ENCODE measurements around the gene GPS2. TPM values are rescaled to one million over a fixed set of nuclear protein-coding genes. Genes with fewer than 3 reads are reported as not detected.
A peak's percentile ranks its signal among the peaks of the same experiment; 100 is the strongest.
"Not testable (repeated sequence)": the region's sequence is repeated elsewhere in the genome, so short reads cannot be mapped to it uniquely, and the experiment has no call there.

GPS2 gene
- total RNA-seq, 2 experiments from 2014 or later = 86.3 to 88.0 TPM

DNA sequence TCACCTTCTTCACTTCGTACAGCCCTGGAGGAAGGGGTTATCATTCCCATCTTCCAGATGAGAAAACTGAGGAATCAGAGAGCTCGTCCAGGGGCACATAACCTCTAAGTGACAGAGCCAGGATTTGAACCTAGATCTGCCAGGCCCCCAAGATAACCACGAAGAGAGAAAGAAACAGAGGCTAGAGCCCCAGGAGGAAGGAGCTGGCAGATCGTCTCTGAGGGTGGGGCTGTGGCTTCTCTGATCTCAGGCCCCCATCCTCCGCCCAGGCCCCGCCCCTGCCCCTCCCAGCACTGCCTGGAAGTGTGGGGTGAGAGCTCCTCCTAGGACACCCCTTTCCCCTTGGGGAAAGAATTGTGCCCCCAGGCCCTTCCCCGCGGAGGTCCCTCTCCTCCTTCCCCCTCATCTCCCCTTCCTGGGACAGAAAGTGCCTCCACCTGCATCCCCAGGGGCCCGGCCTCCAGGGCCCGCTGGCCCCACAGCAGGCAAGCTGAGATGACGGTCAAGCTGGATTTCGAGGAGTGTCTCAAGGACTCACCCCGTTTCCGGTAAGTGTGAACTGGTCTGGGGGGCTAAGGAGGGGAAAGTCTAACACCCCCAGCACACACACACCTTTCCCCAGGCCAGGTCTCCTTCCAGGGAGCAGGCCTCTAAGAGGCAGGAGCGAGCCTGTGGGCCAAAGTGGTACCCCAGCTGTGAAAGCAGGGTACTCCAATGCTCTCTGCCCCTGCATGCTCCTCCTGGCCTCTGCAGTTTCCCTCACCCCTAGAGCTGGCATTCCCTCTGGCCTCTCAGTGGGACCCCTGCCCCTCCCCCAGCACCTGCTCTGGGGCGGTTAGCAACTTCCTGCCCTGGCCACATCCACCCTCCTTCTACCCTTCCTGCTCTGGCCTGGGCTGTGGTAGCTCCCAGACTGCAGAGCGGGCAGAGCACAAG is 21.3 kb upstream of the GPS2 start, which contains the start of gene ACAP1:
ACAP1 (plus strand) TSS at position 290 of the 936 bp plus-strand sequence; CDS start at position 496, 206 bp downstream.
- ChIA-PET CTCF (interaction anchor here (0.6 to 4.0 kb wide), 22 partner anchors 9 to 351 kb away, joined by 3 to 41 read pairs (median 5); partner anchors contain the start of genes CTDNEP1, GPS2, KCTD11 and SLC2A4), POLR2A (interaction anchor here (0.6 to 4.9 kb wide), 23 partner anchors 8 to 350 kb away, joined by 3 to 54 read pairs (median 4); partner anchors contain the start of genes GPS2, POLR2A, TMEM102 and TNFSF12)
- DNase-seq (peak; percentile 95), ATAC-seq (peak; percentile 95)
- no peaks in the 10 kb centered on the region for H3K27me3 Mint-ChIP-seq (ENCODE audit: low read depth)
- peak within 1 kb of the TSS; percentile 98 for H3K27ac Mint-ChIP-seq
- peaks cover 59% of the 10 kb centered on the region for H3K4me1 Mint-ChIP-seq (ENCODE audit: low read depth)
- no peaks in the 10 kb centered on the region for H3K9me3 Mint-ChIP-seq (ENCODE audit: insufficient read depth)
- peaks cover 37% of the 10 kb centered on the region for H3K36me3 Mint-ChIP-seq (ENCODE audit: low read depth)
- peak within 1 kb of the TSS; percentile 85 for H3K4me3 Mint-ChIP-seq

DNA sequence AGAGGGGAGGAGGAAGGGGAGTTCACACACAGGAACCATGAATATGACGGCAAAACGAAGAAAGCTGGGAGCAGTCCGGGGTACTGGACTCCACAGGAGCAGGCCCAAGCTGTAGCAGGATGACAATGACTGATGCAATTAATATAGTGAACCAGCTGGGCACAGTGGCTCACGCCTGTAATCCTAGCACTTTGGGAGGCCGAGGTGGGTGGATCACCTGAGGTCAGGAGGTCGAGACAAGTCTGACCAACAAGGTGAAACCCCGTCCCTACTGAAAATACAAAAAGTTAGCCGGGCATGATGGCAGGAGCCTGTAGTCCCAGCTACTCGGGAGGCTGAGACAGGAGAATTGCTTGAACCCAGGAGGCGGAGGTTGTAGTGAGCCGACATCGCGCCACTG is 20.6 kb upstream of the GPS2 start:
- H3K27ac Mint-ChIP-seq = peak overlapping the region; percentile 98
- POLR2A ChIA-PET = interaction anchor here (0.6 to 4.9 kb wide), 17 partner anchors 9 to 351 kb away, joined by 3 to 54 read pairs (median 7); partner anchors contain the start of genes GPS2, TMEM102, TNFSF12 and TP53
- not testable (repeated sequence) for H3K27me3 Mint-ChIP-seq (ENCODE audit: low read depth); H3K9me3 Mint-ChIP-seq (ENCODE audit: insufficient read depth); ATAC-seq; DNase-seq
- CTCF ChIA-PET = interaction anchor here (0.7 to 4.0 kb wide), 14 partner anchors 10 to 352 kb away, joined by 3 to 41 read pairs (median 10); partner anchors contain the start of genes KCTD11, TMEM95 and TP53
- H3K4me3 Mint-ChIP-seq = peak overlapping the region; percentile 85
- H3K36me3 Mint-ChIP-seq (ENCODE audit: low read depth) = peaks cover 33% of the 10 kb centered on the region
- peaks cover 62% of the 10 kb centered on the region for H3K4me1 Mint-ChIP-seq (ENCODE audit: low read depth)

DNA sequence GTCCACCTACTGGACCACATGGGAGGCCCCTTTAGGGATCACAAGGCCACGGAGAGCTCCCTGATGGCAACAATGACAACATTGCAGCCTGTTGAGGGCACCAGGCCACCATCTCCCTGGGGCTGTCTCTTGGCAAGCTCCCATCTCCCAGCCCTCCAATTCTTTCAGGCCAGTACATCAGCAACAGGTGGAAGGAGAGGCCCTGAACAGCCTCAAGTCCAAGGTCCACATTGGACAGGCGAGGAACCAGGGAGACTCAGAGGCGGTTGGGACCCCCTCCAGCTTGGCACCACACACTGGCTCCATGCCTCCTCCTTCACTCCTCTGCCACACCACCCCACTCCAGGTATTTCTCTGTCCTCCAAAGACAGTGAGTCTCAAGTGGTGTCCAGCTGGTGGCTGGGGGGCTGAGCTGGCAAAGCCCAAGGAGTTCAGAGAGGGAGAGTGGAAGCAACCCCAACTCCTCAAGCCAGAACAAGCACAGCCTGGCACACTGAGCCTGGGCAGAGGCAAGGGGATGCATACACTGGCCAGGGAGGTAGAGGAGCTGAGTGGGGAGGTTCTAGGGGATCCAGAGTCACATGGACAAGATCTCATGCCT is 19.9 kb upstream of the GPS2 start:
- Mint-ChIP-seq H3K4me1 (ENCODE audit: low read depth) (peaks cover 62% of the 10 kb centered on the region), H3K27me3 (ENCODE audit: low read depth) (no peaks in the 10 kb centered on the region), H3K9me3 (ENCODE audit: insufficient read depth) (no peaks in the 10 kb centered on the region), H3K4me3 (peak overlapping the region; percentile 47), H3K36me3 (ENCODE audit: low read depth) (peaks cover 28% of the 10 kb centered on the region), H3K27ac (peak overlapping the region; percentile 98)
- ChIA-PET CTCF (interaction anchor here (0.7 to 4.0 kb wide), 10 partner anchors 8 to 353 kb away, joined by 3 to 41 read pairs (median 9); partner anchors contain the start of genes KCTD11 and TMEM95), POLR2A (interaction anchor here (0.6 to 4.9 kb wide), 6 partner anchors 14 to 693 kb away, joined by 3 to 54 read pairs (median 3); partner anchors contain the start of gene GPS2)
- DNase-seq = no peak
- no peak for ATAC-seq

DNA sequence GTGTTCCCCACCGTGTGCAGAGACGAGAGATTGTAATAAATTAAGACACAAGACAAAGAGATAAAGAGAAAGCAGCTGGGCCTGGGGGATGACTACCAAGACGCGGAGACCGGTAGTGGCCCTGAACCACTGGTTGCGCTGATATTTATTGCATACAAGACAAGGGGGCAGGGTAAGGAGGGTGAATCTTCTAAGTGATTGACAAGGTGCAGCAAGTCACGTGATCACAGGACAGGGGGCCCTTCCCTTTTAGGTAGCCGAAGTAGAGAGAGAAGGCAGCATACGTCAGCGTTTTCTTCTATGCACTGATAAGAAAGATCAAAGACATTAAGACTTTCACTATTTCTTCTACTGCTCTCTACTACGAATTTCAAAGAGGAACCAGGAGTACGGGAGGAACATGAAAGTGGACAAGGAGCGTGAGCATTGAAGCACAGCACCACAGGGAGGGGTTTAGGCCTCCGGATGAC is 17.5 kb upstream of the GPS2 start:
- peak overlapping the region; percentile 83 for H3K27ac Mint-ChIP-seq
- H3K4me1 Mint-ChIP-seq (ENCODE audit: low read depth) = peaks cover 64% of the 10 kb centered on the region
- peaks cover 11% of the 10 kb centered on the region for H3K36me3 Mint-ChIP-seq (ENCODE audit: low read depth)
- ATAC-seq; CTCF ChIA-PET; POLR2A ChIA-PET; H3K27me3 Mint-ChIP-seq (ENCODE audit: low read depth); H3K9me3 Mint-ChIP-seq (ENCODE audit: insufficient read depth): not testable (repeated sequence)
- peak; percentile 69 for DNase-seq
- H3K4me3 Mint-ChIP-seq = peak overlapping the region; percentile 38

DNA sequence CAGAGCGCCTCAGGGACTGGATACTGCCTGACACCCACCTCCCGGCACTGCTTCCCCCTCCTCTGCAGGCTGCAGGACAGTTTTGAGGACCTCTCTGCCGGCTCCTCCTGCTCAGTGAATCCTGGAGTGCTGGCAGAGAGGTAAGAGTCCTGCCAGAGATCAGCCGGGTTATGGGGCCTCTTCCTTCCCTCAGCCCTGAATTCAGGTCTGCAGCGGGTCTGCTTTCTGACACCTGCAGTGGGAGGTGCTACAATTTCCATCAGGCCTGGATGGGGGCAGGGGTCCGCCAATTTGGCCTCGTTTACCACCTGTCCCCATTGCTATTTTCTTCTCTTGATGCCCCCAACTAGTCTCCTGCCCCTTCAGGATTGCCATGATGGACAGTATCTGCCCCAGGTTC is 17.0 kb upstream of the GPS2 start:
- CTCF ChIA-PET = no interaction called here
- H3K36me3 Mint-ChIP-seq (ENCODE audit: low read depth) = peaks cover 6% of the 10 kb centered on the region
- POLR2A ChIA-PET = no interaction called here
- H3K9me3 Mint-ChIP-seq (ENCODE audit: insufficient read depth) = no peaks in the 10 kb centered on the region
- DNase-seq (no peak), ATAC-seq (no peak)
- peaks cover 67% of the 10 kb centered on the region for H3K4me1 Mint-ChIP-seq (ENCODE audit: low read depth)
- peak overlapping the region; percentile 83 for H3K27ac Mint-ChIP-seq
- no peaks in the 10 kb centered on the region for H3K27me3 Mint-ChIP-seq (ENCODE audit: low read depth)
- H3K4me3 Mint-ChIP-seq = peak overlapping the region; percentile 38

DNA sequence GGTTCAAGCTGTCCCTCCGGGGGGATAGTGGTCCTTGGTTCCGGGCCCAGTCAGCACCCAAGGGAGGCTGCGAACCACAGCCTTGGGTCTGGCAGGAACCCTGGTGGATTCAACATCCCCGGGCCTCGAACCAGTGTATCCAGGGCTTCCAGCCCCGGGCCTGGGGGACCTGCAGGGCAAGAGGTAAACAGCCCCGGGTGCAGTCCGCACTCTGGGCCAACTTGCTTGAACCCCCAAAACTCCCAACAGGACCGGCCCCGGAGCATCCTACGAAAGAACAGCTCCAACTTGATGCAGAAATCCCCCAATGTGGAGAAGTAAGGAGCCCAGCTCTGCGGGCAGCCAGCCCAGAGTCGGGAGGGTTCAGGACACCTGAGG is 15.5 kb upstream of the GPS2 start:
- Mint-ChIP-seq H3K4me3 (peak overlapping the region; percentile 87), H3K4me1 (ENCODE audit: low read depth) (peaks cover 60% of the 10 kb centered on the region), H3K27me3 (ENCODE audit: low read depth) (no peaks in the 10 kb centered on the region), H3K36me3 (ENCODE audit: low read depth) (peaks cover 3% of the 10 kb centered on the region), H3K9me3 (ENCODE audit: insufficient read depth) (no peaks in the 10 kb centered on the region), H3K27ac (peak overlapping the region; percentile 63)
- ATAC-seq (no peak), DNase-seq (no peak)
- ChIA-PET CTCF (interaction anchor here (1.9 to 2.8 kb wide), 6 partner anchors 18 to 285 kb away, joined by 4 to 19 read pairs (median 11); partner anchors contain the start of genes TMEM102 and TMEM95), POLR2A (interaction anchor here (0.8 to 2.0 kb wide), 3 partner anchors 11 to 22 kb away, joined by 3 to 12 read pairs (median 4); no protein-coding TSS in a partner anchor)

DNA sequence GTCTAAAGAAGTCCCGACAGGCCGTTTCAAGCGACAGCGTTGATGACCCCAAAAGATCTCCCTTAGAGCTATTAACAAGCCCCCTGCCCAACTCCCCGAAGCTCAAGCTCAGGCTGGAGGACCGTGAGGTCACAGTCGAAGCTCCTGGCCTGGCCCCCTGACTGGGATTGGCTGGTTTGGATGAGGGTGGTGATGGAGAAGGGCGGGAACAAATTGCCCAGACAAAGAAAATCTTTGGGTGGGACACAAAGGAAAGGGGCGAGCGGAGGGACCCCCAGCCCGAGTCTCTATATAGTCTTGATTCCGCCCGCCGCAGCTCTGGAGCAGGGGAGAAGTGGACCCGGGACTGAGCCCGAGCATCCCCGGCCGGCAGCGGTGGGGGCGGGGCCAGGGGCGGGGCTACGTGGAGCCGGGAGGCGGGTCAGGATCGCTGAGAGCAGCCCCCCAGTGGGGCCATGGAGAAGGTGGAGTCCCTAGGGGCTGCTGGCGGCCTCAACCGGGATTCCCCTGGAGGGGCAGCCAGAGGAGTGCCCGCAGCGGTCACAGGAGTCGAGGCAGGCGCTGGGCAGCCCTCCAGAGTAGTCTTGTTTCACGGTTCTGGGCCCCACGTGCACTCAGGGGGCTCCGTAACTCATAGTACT is 15.0 kb upstream of the GPS2 start:
- ChIA-PET CTCF (interaction anchor here (0.6 to 2.8 kb wide), 21 partner anchors 9 to 284 kb away, joined by 3 to 19 read pairs (median 5); partner anchors contain the start of genes PLSCR3, TMEM102 and TMEM95), POLR2A (interaction anchor here (0.6 to 2.0 kb wide), 13 partner anchors 10 to 253 kb away, joined by 3 to 24 read pairs (median 4); partner anchors contain the start of genes GPS2, MPDU1 and POLR2A)
- H3K4me3 Mint-ChIP-seq = peak overlapping the region; percentile 87
- no peaks in the 10 kb centered on the region for H3K9me3 Mint-ChIP-seq (ENCODE audit: insufficient read depth)
- peak; percentile 88 for DNase-seq
- H3K27me3 Mint-ChIP-seq (ENCODE audit: low read depth) = no peaks in the 10 kb centered on the region
- peaks cover 7% of the 10 kb centered on the region for H3K36me3 Mint-ChIP-seq (ENCODE audit: low read depth)
- H3K4me1 Mint-ChIP-seq (ENCODE audit: low read depth) = peaks cover 55% of the 10 kb centered on the region
- ATAC-seq = peak; percentile 81
- H3K27ac Mint-ChIP-seq = peak overlapping the region; percentile 98

DNA sequence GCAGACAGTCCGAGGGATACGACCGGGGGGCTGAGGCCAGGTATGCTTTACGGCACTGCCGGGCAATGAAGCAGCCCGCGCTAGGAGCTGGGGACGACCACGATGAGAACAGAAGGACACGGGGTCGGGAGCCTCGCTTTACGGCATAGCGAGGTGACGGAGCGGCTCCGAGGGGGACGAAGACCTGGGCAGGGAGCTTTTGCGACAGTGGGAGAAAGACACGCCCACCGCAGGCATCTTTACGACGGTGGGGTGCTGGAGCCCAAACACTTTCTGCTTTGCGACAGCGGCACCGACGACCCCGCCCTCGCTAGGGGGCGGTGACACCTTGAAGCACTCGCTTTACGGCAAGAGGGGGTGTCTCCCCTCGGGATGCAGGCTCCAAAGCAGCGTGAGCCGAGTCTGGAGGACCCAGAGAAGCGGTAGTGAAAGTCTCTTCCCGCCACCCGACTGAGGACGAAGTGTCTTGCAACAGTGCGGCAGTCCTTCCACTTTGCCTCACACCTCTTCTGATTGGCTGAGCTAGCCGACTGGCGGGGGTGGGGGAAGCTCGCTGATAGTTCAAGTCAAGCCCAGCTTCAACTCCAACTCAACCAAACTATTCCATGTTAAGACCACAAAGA is 14.3 kb upstream of the GPS2 start:
- POLR2A ChIA-PET = interaction anchor here (0.6 to 2.0 kb wide), 13 partner anchors 9 to 254 kb away, joined by 3 to 24 read pairs (median 4); partner anchors contain the start of genes GPS2, MPDU1, POLR2A and TMEM256
- peak; percentile 63 for ATAC-seq

DNA sequence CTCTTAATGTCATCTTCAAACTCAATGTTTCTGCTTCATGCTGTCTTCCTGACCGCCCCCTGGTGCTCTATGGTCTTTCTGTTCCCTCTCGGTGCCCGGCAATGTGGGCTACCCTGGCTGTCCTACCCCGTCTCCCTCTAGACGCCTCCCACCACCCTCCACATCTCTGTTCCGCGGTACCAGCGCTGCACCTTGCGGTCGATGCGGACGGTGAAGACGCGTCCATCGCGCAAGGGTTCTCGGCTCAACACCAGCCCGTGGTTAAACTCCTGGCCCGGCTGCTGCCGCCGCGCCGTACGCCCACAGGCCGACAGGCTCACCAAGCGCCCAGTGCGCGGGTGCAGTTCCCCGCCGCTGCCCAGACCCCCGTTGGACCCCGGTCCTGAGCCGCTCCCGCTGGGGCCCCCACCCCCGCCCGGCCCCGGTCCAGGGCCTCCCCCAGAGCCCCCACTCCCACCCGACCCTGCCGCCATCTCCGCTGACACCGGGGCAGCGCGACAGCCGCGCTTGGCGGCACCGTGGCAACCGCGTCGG is 13.7 kb upstream of the GPS2 start, which contains the start of gene NEURL4:
NEURL4 (minus strand) TSS at position 496 of the 534 bp plus-strand sequence; CDS start at position 473, 23 bp downstream.
- DNase-seq = peak; percentile 53

More for the DNA sequence above, 14.3 kb upstream of the GPS2 start:
- Mint-ChIP-seq H3K27ac (peak overlapping the region; percentile 98), H3K27me3 (ENCODE audit: low read depth) (no peaks in the 10 kb centered on the region), H3K9me3 (ENCODE audit: insufficient read depth) (no peaks in the 10 kb centered on the region), H3K4me1 (ENCODE audit: low read depth) (peaks cover 54% of the 10 kb centered on the region), H3K4me3 (peak overlapping the region; percentile 87), H3K36me3 (ENCODE audit: low read depth) (peaks cover 10% of the 10 kb centered on the region)
- peak; percentile 98 for DNase-seq
- CTCF ChIA-PET = interaction anchor here (0.6 to 2.8 kb wide), 22 partner anchors 8 to 284 kb away, joined by 3 to 19 read pairs (median 4); partner anchors contain the start of genes PLSCR3, TMEM102 and TMEM95

More for the DNA sequence above, 13.7 kb upstream of the GPS2 start, which contains the start of gene NEURL4:
- Mint-ChIP-seq H3K36me3 (ENCODE audit: low read depth) (peaks cover 15% of the 10 kb centered on the region), H3K9me3 (ENCODE audit: insufficient read depth) (no peaks in the 10 kb centered on the region), H3K27me3 (ENCODE audit: low read depth) (no peaks in the 10 kb centered on the region), H3K4me3 (peak within 1 kb of the TSS; percentile 87), H3K4me1 (ENCODE audit: low read depth) (peaks cover 58% of the 10 kb centered on the region), H3K27ac (peak within 1 kb of the TSS; percentile 98)
- peak; percentile 31 for ATAC-seq
- ChIA-PET POLR2A (interaction anchor here (0.7 to 2.0 kb wide), 10 partner anchors 8 to 155 kb away, joined by 3 to 24 read pairs (median 5); partner anchors contain the start of genes ACAP1, GPS2, POLR2A and TMEM256), CTCF (interaction anchor here (0.6 to 2.8 kb wide), 18 partner anchors 8 to 283 kb away, joined by 3 to 19 read pairs (median 6); partner anchors contain the start of genes PLSCR3, TMEM102 and TMEM95)

Data from activated CD8-positive, alpha-beta T cell treated with anti-CD3 and anti-CD28 coated beads, Interleukin-2, amount 10 ng/mL, durations not matched to agents 7 days and 5 days (primary cell).